Astrocyte (in vitro differentiated cells and primary cell): Measurements from ENCODE around the gene WDR6.

Experiments
- EZH2 ChIP-seq: IDR thresholded peaks from 2 replicates; pipeline ENCODE4 v1.6.1; 2012; ENCODE audit warnings: mild to moderate bottlenecking, low read length, inconsistent platforms; ENCODE audit not compliant: insufficient read depth
- TF ChIP-seq, protein P1 (sequence below): IDR thresholded peaks from 2 replicates; pipeline ENCODE4 v1.5.1; 2011; ENCODE audit warnings: low read depth, mild to moderate bottlenecking, inconsistent platforms, low read length, moderate library complexity; ENCODE audit not compliant: insufficient read depth

- TF ChIP-seq, protein P1, sequence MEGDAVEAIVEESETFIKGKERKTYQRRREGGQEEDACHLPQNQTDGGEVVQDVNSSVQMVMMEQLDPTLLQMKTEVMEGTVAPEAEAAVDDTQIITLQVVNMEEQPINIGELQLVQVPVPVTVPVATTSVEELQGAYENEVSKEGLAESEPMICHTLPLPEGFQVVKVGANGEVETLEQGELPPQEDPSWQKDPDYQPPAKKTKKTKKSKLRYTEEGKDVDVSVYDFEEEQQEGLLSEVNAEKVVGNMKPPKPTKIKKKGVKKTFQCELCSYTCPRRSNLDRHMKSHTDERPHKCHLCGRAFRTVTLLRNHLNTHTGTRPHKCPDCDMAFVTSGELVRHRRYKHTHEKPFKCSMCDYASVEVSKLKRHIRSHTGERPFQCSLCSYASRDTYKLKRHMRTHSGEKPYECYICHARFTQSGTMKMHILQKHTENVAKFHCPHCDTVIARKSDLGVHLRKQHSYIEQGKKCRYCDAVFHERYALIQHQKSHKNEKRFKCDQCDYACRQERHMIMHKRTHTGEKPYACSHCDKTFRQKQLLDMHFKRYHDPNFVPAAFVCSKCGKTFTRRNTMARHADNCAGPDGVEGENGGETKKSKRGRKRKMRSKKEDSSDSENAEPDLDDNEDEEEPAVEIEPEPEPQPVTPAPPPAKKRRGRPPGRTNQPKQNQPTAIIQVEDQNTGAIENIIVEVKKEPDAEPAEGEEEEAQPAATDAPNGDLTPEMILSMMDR = no peak
- no peak for TF ChIP-seq EZH2
Observed at GRCh38 chr3:48960841-48961413, 46.3 kb upstream of the WDR6 start.
